ENCODE measurements around the gene NOXA1. TPM values are rescaled to one million over a fixed set of nuclear protein-coding genes. Genes with fewer than 3 reads are reported as not detected.
"Not testable (repeated sequence)": the region's sequence is repeated elsewhere in the genome, so short reads cannot be mapped to it uniquely, and the experiment has no call there.

The NOXA1 gene, protein sequence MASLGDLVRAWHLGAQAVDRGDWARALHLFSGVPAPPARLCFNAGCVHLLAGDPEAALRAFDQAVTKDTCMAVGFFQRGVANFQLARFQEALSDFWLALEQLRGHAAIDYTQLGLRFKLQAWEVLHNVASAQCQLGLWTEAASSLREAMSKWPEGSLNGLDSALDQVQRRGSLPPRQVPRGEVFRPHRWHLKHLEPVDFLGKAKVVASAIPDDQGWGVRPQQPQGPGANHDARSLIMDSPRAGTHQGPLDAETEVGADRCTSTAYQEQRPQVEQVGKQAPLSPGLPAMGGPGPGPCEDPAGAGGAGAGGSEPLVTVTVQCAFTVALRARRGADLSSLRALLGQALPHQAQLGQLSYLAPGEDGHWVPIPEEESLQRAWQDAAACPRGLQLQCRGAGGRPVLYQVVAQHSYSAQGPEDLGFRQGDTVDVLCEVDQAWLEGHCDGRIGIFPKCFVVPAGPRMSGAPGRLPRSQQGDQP
- total RNA-seq (2014; rRNA removed) = 0.17 and 0.19 TPM in 2 replicates
- polyA plus RNA-seq (2012) = 0.13 TPM

DNA sequence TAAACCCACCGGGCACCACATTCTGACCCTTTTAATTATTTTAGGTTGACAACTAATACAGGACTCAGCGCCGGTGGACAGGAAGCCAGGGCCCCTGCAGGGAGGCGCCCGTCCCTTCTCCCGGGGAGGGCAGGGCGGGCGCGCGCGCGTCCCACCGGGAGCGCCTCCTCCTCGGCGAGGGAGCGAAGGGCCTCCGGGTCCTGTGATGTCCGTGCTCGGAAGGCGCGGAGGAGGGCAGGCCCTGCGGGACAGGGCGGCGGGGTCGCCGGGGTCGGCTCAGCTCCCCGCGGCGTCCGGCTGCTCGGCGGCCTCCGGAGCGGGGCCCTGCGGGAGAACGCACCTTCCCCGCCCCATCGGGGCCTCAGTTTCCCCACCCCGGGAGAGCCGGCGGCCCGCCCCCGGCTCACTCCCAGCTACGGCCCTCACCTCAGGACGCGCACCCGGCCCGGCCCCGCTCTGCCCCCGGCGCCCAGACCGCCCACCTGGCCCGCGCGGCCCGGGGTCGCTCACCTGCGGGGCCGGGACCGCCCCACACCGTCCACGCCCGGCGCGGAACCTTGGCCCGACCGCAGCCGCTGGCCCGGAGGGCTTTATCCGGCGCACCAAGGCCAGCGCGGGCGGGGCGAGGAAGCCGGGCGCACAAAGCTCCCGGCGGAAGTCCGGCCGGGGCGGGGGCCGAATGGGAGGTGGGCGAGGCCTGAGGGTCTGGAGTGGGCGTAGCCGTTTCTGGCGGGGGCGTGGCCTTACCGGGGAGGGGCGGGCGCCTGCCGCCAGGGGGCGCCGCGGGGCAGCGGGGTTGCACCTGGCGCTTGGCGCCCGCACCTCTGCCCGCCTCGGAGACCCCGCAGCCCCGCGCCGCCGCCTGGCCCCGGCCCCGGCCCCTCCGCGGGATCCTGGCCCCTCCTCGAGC lies at the start of gene NOXA1, which contains the start of gene EXD3:
Gene NOXA1, plus strand, starts transcription at position 790 of the 910 bp plus-strand sequence. CDS start 137 bp downstream, outside the sequence.
Gene EXD3, minus strand, starts transcription at position 559 of the 910 bp plus-strand sequence. CDS start 27,805 bp downstream, outside the sequence.
- DNase-seq (ENCODE audit: low read depth) = peak; percentile 84

DNA sequence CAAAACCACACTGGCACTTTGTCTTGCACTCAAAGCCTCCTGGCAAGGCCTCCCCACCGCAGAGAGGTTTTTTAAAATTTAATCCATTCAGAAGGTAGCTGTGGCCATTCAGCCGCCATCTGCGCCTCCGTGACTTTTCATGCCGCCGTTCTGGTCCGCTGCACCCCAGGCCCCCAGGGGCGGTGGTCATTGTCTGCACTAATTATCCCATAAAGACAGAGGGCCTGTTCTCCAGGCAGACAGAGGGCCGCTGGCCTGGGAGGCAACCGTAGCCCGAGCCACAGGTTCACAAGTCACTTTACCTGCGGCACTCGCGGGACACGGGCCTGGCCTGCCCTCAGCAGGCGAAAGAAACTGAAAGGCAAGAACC lies 49.6 kb upstream of the NOXA1 start:
- no peak for DNase-seq (ENCODE audit: low read depth)

DNA sequence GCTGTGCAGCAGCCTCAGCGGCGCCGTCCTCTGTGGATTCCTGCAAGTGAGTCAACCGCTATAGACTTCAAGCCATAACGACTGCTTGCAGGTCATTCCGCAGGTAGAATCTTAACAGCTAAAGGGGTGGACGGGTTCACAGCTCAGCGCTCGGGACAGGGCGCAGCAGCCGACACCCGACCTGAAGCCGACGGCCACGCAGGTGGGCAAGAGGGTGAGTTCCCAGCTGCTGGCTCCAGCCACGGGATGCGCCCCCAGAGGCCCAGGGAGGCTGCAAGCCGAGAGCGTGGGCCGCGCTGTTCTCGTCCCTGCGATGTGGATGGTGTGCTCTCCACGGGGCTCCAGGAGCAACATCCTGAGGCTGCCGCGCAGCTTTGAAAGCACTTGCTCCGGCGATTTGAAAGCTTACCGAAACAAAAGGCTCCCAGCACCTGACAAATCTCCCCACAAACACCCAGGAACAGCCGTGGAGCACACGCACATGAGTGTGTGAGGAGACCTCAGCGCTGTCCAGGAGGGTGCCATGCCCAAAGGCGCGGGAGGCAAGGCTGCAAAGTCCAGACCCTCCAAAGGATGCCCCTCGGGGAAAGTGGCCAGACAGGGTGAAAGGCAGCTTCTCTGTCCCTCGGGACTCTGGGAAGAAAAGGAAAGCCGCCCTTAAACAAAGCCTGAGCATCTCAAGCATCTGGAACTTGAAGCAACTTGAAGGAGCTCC lies 48.9 kb upstream of the NOXA1 start:
- DNase-seq (ENCODE audit: low read depth) = no peak

DNA sequence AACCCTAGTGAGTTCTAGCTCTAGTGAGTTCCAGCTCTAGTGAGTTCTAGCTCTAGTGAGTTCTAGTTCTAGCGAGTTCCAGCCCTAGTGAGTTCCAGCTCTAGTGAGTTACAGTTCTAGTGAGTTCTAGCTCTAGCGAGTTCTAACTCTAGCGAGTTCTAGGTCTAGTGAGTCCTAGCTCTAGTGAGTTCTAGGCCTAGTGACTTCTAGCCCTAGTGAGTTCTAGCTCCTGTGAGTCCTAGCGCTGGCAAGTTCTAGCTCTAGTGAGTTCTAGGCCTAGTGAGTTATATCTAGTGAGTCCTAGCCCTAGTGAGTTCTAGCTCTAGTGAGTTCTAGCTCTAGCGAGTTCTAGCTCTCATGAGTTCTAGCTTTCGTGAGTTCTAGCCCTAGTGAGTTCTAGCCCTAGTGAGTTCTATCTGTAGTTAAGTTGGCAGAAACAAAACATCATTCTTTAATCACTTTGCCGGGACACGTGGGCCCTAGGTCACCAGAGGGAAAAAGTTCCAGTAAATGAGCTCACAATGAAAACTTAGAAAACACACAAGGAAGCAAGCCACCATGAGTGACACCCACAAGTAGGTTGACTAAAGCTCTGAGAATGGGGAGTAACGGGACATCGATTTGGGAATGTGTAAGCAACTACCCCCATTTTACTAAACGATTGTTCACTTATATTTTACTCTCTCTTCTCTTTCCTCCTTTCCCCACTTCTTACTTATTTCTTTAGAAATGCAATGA lies 47.7 kb upstream of the NOXA1 start:
- no peak for DNase-seq (ENCODE audit: low read depth)

DNA sequence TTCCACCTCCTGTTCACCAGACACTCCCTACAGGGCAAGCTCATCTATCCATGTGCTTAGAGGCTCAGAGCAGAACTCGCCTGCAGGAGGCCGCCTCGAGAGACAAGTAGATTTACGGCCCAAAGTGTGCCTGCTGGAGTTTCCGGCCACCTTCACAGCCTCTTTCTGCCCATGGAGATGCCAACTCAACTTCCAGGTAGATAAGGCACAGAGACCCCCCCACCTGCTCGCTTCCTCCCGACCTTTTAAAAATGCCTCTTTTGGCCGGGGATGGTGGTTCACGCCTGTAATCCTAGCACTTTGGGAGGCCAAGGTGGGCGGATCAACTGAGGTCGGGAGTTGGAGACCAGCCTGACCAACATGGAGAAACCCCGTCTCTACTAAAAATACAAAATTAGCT lies 46.8 kb upstream of the NOXA1 start:
- no peak for DNase-seq (ENCODE audit: low read depth)

DNA sequence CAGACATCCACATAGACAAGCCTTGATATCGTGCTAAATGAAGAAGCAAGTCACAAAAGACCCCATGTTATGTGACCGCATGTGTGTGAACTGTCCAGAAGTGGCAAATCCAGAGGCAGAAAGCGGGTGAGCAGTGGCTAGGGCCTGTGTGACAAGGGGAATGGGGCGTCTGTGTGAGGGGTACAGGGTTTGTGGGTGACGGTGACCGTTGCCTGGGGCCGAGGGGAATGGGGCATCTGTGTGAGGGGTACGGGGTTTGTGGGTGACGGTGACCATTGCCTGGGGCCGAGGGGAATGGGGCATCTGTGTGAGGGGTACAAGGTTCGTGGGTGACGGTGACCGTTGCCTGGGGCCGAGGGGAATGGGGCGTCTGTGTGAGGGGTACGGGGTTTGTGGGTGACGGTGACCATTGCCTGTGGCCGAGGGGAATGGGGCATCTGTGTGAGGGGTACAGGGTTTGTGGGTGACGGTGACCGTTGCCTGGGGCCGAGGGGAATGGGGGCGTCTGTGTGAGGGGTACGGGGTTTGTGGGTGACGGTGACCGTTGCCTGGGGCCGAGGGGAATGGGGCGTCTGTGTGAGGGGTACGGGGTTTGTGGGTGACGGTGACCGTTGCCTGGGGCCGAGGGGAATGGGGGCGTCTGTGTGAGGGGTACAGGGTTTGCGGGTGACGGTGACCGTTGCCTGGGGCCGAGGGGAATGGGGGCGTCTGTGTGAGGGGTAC lies 44.3 kb upstream of the NOXA1 start:
- not testable (repeated sequence) for DNase-seq (ENCODE audit: low read depth)

DNA sequence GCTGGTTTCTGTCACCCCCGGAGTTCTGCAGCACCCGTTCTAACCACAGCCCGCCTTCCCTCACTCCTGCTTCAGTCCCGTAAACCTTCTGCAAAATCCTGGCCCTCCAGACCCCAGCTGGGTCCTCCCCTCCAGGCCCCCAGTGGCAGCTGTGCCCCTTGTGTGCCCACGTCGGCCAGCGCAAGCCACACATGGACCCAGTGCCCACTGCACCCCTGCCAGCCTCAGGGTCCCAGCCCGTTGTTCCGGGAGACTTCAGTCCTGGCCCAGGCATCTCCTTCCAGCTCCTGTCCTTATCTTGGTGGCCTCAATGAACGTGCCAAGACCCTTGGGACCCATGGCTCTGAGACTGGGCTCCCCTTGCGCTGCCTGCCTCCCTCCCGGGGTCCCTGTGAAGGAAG lies 43.4 kb upstream of the NOXA1 start:
- DNase-seq (ENCODE audit: low read depth) = no peak

DNA sequence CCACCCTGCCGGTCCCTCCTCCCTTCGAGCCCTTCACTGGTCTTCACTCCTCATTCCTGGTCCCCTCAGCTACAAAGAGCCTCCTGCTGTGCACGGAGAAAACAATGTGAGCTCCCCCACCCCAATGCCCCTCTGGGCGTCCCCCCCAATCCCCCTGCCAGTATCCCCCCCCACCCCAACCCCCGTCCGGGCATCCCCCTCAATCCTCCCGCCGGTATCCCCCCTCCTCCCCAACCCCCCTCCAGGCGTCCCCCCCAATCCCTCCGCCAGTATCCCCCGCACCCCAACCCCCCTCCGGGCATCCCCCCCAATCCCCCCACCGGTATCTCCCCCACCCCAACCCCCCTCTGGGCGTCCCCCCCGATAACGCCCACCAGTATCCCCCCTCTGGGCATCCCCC lies 43.0 kb upstream of the NOXA1 start:
- DNase-seq (ENCODE audit: low read depth) = no peak

DNA sequence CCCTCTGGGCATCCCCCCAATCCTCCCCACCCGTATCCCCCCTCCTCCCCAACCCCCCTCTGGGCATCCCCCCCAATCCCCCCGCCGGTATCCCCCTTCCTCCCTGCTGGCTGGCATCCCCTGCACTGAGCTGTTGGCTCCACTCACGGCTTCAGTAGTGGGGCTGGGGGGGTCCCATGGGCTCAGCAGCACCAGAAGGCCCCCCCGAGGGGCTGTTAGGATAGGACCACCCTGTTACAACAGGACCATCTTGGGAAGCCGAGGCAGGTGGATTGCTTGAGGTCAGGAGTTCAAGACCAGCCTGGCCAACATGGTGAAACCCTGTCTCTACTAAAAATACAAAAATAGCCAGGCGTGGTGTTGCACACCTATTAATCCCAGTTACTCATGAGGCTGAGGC lies 42.6 kb upstream of the NOXA1 start:
- DNase-seq (ENCODE audit: low read depth) = no peak

DNA sequence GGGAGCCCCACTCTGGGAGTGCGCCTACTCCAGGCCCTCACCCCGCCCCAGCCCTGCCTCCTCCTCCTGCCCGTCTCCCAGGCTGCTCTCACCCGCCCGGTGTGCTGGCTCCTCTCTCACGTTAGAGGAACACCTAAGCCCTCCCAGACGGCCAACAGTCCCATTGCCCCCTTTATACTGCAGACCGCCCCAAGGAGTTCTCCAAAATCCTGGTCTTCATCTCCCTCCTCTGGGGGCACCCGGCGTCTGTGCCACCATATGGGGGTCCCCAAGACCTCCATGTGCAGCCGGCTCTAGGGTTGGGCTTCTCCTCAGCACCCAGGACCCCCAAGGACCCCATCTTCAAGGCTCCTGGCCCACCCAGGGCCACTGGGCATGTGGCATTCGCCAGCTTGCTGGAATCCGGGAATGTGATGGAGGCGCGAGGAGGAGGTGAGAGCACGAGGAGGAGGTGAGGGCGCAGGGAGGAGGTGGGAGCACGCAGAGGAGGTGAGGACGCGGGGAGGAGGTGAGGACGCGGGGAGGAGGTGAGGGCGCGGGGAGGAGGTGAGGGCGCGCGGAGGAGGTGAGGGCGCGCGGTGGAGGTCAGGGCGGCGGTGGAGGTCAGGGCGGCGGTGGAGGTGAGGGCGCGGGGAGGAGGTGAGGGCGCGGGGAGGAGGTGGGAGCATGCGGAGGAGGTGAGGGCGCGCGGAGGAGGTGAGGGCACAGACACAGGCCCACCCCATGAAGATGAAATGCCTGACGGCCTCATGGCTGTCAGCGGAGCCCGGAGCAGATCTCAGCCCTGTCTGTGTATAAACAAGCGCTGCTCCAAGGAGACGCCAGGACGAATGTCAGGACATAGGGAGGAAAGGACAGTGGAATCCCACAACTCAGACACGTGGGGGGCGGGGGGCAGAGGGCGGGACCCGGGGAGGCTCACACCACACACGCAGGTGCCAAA lies 41.4 kb upstream of the NOXA1 start:
- no peak for DNase-seq (ENCODE audit: low read depth)

DNA sequence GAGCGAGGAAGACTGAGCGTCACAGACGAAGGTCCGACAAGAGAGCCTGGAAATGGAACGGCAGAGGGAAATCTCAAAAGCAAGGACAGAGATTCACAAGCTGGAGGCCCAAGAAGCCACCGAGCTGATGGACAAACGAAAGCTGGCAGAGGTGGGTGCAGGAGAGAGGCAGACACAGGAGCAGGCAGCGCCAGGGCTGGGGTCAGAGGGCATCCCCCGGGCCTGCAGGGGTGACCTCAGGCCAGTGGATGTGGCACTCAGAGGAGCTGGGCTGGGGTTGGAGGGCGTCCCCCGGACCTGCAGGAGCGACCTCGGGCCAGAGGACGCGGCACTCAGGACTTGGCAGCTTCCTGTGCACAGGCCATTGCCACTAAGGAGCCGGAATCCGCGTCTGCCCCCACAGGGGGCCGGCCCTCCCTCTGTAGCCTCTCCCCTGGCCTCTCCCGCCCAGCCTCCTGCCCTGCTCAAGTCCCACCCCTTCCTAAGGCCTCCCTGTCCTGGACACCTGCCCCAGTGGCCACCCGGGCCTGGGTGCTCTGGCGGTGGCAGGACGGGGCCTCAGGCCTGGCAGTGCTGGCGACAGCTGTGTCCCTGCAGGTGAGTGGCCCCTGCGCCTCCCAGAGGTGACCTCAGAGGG lies 40.6 kb upstream of the NOXA1 start:
- no peak for DNase-seq (ENCODE audit: low read depth)

DNA sequence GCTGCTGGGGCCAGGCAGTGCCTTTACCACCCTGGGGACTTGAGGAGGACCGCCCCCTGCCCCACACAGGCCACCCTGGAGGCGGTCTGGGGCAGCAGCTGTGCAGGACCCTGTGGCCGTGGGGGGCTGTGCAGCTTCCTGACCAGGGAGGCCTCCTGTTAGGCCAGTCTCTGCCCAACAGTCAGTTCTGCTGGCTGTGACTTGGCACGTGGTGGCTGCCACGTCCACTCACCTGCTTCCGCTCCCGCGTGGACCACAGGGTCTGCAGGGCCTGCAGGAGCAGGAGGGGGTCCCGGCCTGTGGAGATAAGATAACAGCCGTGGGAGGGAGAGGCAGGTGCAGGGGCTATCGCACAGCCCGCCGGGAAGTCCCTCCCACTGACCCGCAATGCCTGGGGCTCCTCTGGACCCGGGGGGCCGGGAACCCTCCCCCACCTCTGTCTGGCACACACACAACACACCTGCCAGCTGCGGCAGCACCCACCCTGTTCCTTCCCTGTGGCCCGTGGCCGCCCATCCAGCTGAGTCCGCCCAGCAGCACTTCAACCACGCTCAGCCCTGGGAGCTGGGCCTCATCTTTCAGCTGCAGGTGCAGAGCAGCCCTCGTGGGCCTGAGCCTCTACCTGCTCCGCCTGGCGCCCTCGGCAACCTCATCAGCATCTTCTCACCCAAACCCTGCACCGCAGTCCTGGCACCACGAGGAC lies 40.0 kb upstream of the NOXA1 start:
- no peak for DNase-seq (ENCODE audit: low read depth)

DNA sequence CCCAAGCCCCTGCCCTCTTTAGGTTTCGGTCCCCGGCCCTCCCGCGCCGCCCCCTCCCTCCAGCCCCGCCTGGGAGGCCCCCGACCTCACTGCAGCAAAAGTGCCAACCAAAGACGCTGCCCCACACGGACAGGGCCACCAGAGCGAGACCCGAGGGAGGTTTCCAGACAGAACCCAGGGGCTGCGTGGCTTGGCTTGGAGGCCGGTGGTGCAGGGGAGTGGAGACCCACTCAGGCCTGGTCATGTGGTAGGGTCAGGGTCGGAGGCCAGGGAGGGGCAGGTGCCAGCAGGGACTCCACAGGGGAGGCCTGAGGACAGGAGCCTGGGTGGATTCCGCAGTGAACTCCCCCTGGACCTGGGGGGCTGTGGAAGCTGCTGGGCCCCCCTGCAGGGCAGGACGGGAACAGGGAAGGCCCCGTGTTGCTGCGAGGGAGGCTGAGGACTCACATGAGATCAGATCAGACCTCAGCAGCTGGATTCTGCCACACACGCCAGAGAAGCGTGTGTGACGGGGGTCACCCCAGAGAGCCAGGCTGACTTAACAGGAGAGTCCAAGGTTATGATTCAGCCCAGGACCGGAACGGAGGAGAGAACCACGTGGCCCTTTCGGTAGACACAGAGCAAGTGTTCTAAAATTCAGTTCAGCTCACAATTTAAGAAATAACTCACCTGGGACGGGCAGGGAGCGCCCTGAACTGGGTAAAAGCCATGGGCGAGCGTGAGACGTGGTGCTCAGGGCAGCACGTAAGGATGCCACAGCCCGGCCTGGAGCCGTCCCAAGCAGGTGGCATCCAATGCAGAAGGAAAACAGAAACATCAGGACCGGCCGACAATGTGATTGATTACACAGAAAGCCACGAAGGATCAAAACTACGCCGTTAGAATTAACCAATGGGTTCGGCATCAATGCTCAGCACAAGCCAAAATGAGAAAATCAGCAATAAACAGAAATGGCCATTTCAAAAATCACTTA lies 39.1 kb upstream of the NOXA1 start:
- no peak for DNase-seq (ENCODE audit: low read depth)

DNA sequence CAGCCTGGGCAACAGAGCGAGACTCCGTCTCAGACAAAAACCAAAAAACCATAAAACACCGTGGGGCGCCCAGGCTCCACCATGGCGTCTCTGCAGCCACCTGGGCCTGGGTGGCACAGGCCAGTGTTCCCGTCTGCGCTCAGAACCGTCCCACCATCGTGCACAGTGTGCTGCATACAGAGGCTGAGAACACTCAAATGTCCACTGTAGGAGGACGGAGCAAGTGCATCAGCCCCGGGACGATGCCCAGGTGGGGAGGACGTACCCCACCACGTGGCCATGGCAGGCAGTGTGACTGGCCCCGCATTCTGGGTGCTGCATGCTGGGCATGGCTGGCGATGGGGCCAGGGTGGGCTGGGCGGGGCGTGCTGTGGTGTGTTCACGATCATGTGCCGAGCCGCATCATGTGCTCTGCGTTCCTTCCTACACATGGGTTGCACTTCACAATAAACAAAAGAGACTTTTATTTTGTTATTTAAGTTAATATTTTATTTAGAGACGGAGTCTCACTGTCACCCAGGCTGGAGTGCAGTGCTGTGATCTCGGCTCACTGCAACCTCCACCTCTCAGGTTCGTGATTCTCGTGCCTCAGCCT lies 38.0 kb upstream of the NOXA1 start:
- DNase-seq (ENCODE audit: low read depth) = no peak

DNA sequence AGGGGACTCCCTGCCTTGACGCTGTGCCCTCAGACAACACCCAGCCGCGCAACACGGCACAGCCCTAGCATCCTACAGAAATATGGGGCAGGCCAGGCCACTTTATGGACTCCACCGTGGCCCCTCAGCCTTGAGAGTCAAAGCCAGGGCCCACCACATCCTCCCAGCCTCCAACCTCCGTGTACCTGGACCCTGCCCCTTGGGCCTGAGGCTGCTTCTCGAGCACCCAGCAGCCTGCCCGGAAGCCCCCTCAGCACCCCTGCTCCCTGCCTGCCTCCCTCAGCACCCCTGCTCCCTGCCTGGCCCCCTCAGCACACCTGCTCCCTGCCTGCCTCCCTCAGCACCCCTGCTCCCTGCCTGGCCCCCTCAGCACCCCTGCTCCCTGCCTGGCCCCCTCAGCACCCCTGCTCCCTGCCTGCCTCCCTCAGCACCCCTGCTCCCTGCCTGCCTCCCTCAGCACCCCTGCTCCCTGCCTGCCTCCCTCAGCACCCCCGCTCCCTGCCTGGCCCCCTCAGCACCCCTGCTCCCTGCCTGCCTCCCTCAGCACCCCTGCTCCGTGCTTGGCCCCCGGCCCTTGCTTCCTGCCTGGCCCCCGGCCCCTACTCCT lies 36.6 kb upstream of the NOXA1 start:
- DNase-seq (ENCODE audit: low read depth) = not testable (repeated sequence)
